ENCODE results near the gene PARP8.

PARP8 gene

GRCh38 chr5:50665091-50665490 lies 1.3 kb upstream of the PARP8 start:
- TF ChIP-seq POLR2AphosphoS5 (IDR thresholded peaks at IDR 0.05; ENCODE audit: low read depth, low read length) (no peak), TAF1 (IDR thresholded peaks at IDR 0.05; ENCODE audit: borderline replicate concordance, insufficient read depth, low read length) (no peak), SIN3A (IDR thresholded peaks at IDR 0.05; ENCODE audit: borderline replicate concordance, insufficient read depth, low read length) (no peak), FOXP2 (optimal IDR thresholded peaks at IDR 0.05; ENCODE audit: borderline replicate concordance, extremely low read depth, extremely low read length, insufficient read depth) (no peak), REST (IDR thresholded peaks at IDR 0.05; ENCODE audit: insufficient read depth in 1 of 2, low read depth in 2 of 2, low read length in 2 of 2) (no peak)

GRCh38 chr5:50667023-50667652 lies 701 bp downstream of the PARP8 start:
- TF ChIP-seq REST (IDR thresholded peaks at IDR 0.05; ENCODE audit: insufficient read depth in 1 of 2, low read depth in 2 of 2, low read length in 2 of 2): no peak
- TF ChIP-seq TAF1 (IDR thresholded peaks at IDR 0.05; ENCODE audit: borderline replicate concordance, insufficient read depth, low read length): no peak
- no peak for TF ChIP-seq FOXP2 (optimal IDR thresholded peaks at IDR 0.05; ENCODE audit: borderline replicate concordance, extremely low read depth, extremely low read length, insufficient read depth)
- TF ChIP-seq SIN3A (IDR thresholded peaks at IDR 0.05; ENCODE audit: borderline replicate concordance, insufficient read depth, low read length): no peak
- no peak for TF ChIP-seq POLR2AphosphoS5 (IDR thresholded peaks at IDR 0.05; ENCODE audit: low read depth, low read length)

GRCh38 chr5:50667653-50668595 lies 1.5 kb downstream of the PARP8 start:
- TF ChIP-seq REST (IDR thresholded peaks at IDR 0.05; ENCODE audit: insufficient read depth in 1 of 2, low read depth in 2 of 2, low read length in 2 of 2) (no peak), TAF1 (IDR thresholded peaks at IDR 0.05; ENCODE audit: borderline replicate concordance, insufficient read depth, low read length) (no peak), SIN3A (IDR thresholded peaks at IDR 0.05; ENCODE audit: borderline replicate concordance, insufficient read depth, low read length) (no peak), POLR2AphosphoS5 (IDR thresholded peaks at IDR 0.05; ENCODE audit: low read depth, low read length) (no peak), FOXP2 (optimal IDR thresholded peaks at IDR 0.05; ENCODE audit: borderline replicate concordance, extremely low read depth, extremely low read length, insufficient read depth) (no peak)

- no peak for TF ChIP-seq POLR2AphosphoS5 (IDR thresholded peaks at IDR 0.05; ENCODE audit: low read depth, low read length)
- no peak for TF ChIP-seq REST (IDR thresholded peaks at IDR 0.05; ENCODE audit: insufficient read depth in 1 of 2, low read depth in 2 of 2, low read length in 2 of 2)
- no peak for TF ChIP-seq FOXP2 (optimal IDR thresholded peaks at IDR 0.05; ENCODE audit: borderline replicate concordance, extremely low read depth, extremely low read length, insufficient read depth)
- no peak for TF ChIP-seq SIN3A (IDR thresholded peaks at IDR 0.05; ENCODE audit: borderline replicate concordance, insufficient read depth, low read length)
- no peak for TF ChIP-seq TAF1 (IDR thresholded peaks at IDR 0.05; ENCODE audit: borderline replicate concordance, insufficient read depth, low read length)
Measured at GRCh38 chr5:50672663-50673062, 6.2 kb downstream of the PARP8 start.
